ENCODE data around the gene EMC7.
"Not testable (repeated sequence)": the region's sequence is repeated elsewhere in the genome, so short reads cannot be mapped to it uniquely, and the experiment has no call there.

Gene EMC7
- 25.8 to 28.8 reads per million in 2 donors for total RNA-seq

GRCh38 chr15:34101366-34102174 lies at the start of gene EMC7, which contains the start of gene PGBD4:
Gene EMC7 (minus strand): TSS chr15:34101862. CDS start chr15:34101839, 23 bp downstream.
Gene PGBD4 (plus strand): TSS chr15:34102083. CDS start chr15:34102532, 449 bp downstream.
- DNase-seq = peak; percentile 99

- no peak for DNase-seq
Observed at GRCh38 chr15:34147371-34148140, 45.9 kb upstream of the EMC7 start.

- no peak for DNase-seq
Observed at GRCh38 chr15:34133511-34133910, 31.8 kb upstream of the EMC7 start.

GRCh38 chr15:34132881-34133280 lies 31.2 kb upstream of the EMC7 start:
- no peak for DNase-seq

GRCh38 chr15:34128898-34129297 lies 27.2 kb upstream of the EMC7 start:
- DNase-seq = no peak

GRCh38 chr15:34126522-34126921 lies 24.9 kb upstream of the EMC7 start:
- no peak for DNase-seq

GRCh38 chr15:34125945-34126344 lies 24.3 kb upstream of the EMC7 start:
- DNase-seq = no peak

- no peak for DNase-seq
Observed at GRCh38 chr15:34124651-34125050, 23.0 kb upstream of the EMC7 start.

- DNase-seq = no peak
Observed at GRCh38 chr15:34122771-34123183, 21.1 kb upstream of the EMC7 start.

GRCh38 chr15:34121786-34122185 lies 20.1 kb upstream of the EMC7 start:
- DNase-seq = not testable (repeated sequence)

GRCh38 chr15:34120420-34120819 lies 18.8 kb upstream of the EMC7 start:
- not testable (repeated sequence) for DNase-seq

GRCh38 chr15:34119291-34119690 lies 17.6 kb upstream of the EMC7 start:
- no peak for DNase-seq

GRCh38 chr15:34116620-34117019 lies 15.0 kb upstream of the EMC7 start:
- DNase-seq = no peak

- no peak for DNase-seq
Observed at GRCh38 chr15:34114739-34115138, 13.1 kb upstream of the EMC7 start.

GRCh38 chr15:34114215-34114614 lies 12.6 kb upstream of the EMC7 start:
- no peak for DNase-seq

GRCh38 chr15:34111488-34111887 lies 9.8 kb upstream of the EMC7 start:
- DNase-seq = no peak

- no peak for DNase-seq
Observed at GRCh38 chr15:34109797-34110663, 8.4 kb upstream of the EMC7 start.

- DNase-seq = no peak
Observed at GRCh38 chr15:34107315-34107714, 5.7 kb upstream of the EMC7 start.

- DNase-seq = no peak
Observed at GRCh38 chr15:34106423-34106822, 4.8 kb upstream of the EMC7 start.

GRCh38 chr15:34102175-34102925 lies 688 bp upstream of the EMC7 start:
- no peak for DNase-seq

- no peak for DNase-seq
Observed at GRCh38 chr15:34099914-34100313, 1.7 kb downstream of the EMC7 start.

GRCh38 chr15:34085746-34086145 lies 15.9 kb downstream of the EMC7 start:
- DNase-seq = no peak
